PC-3 (cell line): Measurements from ENCODE around the gene SQOR.

Experiments used
- EZH2 ChIP-seq: fragments of 300-600 bp; sonication (generic); IDR thresholded peaks from one replicate; pipeline ENCODE4 v1.6.1; 2017; ENCODE audit warnings: antibody characterized with exemption, mild to moderate bottlenecking, low read length; ENCODE audit not compliant: unreplicated experiment
- EZH2phosphoT487 ChIP-seq: fragments of 300-600 bp; sonication (generic); IDR thresholded peaks from 2 replicates; pipeline ENCODE4 v1.6.1; 2018; ENCODE audit warnings: mild to moderate bottlenecking, antibody characterized with exemption, low read length, borderline replicate concordance
- TF ChIP-seq, protein P1 (sequence below): fragments of 300-600 bp; sonication (generic); conservative IDR thresholded peaks from 2 replicates; pipeline ENCODE4 v1.5.1; 2017; ENCODE audit warnings: antibody characterized with exemption, low read depth, mild to moderate bottlenecking, low read length

DNA sequence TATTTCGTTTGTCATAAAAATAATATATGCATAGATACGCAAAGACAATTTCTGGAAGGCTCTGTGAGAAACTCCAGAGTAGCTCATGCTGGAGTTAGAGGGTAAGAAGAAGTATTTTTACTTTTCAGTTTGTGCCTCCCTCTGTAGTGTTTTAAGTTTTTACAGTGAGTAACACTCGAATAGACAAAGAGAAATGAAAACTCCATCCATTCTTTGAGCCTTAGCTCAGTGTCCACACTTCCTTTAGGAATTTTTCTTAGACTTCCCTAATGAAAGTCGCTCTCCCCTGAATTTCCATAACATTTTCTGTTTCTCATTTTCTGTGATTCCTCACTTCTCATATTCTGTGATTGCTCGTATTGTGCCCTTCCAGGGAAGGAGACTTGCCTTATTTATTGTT is 45.6 kb upstream of the SQOR start:
- TF ChIP-seq, protein P1, sequence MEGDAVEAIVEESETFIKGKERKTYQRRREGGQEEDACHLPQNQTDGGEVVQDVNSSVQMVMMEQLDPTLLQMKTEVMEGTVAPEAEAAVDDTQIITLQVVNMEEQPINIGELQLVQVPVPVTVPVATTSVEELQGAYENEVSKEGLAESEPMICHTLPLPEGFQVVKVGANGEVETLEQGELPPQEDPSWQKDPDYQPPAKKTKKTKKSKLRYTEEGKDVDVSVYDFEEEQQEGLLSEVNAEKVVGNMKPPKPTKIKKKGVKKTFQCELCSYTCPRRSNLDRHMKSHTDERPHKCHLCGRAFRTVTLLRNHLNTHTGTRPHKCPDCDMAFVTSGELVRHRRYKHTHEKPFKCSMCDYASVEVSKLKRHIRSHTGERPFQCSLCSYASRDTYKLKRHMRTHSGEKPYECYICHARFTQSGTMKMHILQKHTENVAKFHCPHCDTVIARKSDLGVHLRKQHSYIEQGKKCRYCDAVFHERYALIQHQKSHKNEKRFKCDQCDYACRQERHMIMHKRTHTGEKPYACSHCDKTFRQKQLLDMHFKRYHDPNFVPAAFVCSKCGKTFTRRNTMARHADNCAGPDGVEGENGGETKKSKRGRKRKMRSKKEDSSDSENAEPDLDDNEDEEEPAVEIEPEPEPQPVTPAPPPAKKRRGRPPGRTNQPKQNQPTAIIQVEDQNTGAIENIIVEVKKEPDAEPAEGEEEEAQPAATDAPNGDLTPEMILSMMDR: no peak
- TF ChIP-seq EZH2phosphoT487 (no peak), EZH2 (no peak)
